ENCODE data around the gene PCDHB7.
"Not testable (repeated sequence)": the region's sequence is repeated elsewhere in the genome, so short reads cannot be mapped to it uniquely, and the experiment has no call there.

Gene PCDHB7

DNA sequence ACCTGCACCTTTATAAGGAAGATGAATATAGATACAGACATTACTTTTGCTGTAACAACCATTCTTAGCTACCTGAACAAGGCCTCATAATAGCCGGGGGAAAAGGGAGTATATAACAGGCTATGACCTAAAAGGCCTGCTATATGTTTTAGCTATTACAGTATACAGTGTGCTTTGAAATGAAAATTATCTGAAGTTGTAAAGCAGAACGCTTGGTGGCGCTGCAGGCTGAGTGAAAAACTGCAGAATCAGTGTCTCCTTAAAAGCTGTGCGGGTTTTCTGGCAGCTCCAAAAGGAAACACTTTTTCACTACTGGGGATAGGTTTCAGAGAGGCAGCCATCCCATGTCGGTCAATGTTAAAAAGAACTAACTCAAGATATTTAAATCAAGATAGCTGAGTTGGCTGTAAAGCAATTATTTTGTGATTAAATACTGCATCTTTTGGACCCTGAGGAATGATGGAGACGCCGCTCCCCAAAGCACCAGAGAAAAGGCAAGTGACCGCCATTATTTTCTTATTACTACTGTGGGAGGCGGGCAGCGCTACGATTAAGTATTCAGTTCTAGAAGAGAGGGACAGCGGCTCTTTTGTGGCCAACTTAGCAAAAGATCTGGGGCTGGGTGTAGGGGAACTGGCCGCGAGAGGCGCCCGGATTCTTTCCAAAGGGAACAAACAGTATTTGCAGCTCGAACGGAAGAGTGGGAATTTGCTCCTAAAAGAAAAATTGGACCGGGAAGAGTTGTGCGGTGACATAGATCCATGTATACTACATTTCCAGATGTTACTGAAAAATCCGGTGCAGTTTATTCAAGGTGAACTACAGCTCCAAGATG is 16.7 kb upstream of the PCDHB7 start:
- no peak overlapping the region for H3K9ac ChIP-seq (ENCODE audit: low read length)
- no peaks in the 10 kb centered on the region for H3K27me3 ChIP-seq (ENCODE audit: control insufficient read depth, insufficient read depth, low read length)
- no peak overlapping the region for H3K4me3 ChIP-seq (ENCODE audit: low read length)
- no peaks in the 10 kb centered on the region for H3K4me1 ChIP-seq (ENCODE audit: control insufficient read depth, low read depth, low read length)
- H3K36me3 ChIP-seq (ENCODE audit: control insufficient read depth, low read depth, low read length): no peaks in the 10 kb centered on the region
- no peaks in the 10 kb centered on the region for H3K9me3 ChIP-seq (ENCODE audit: control insufficient read depth, low read depth, low read length)
- H3K27ac ChIP-seq (ENCODE audit: low read length): no peak overlapping the region

DNA sequence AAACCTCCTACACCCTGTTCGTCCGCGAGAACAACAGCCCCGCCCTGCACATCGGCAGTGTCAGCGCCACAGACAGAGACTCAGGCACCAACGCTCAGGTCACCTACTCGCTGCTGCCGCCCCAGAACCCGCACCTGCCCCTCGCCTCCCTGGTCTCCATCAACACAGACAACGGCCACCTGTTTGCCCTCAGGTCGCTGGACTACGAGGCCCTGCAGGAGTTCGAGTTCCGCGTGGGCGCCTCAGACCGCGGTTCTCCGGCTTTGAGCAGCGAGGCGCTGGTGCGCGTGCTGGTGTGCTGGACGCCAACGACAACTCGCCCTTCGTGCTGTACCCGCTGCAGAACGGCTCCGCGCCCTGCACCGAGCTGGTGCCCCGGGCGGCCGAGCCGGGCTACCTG is 15.1 kb upstream of the PCDHB7 start:
- not testable (repeated sequence) for H3K9me3 ChIP-seq (ENCODE audit: control insufficient read depth, low read depth, low read length); H3K4me1 ChIP-seq (ENCODE audit: control insufficient read depth, low read depth, low read length); H3K27ac ChIP-seq (ENCODE audit: low read length); H3K36me3 ChIP-seq (ENCODE audit: control insufficient read depth, low read depth, low read length); H3K4me3 ChIP-seq (ENCODE audit: low read length); H3K9ac ChIP-seq (ENCODE audit: low read length); H3K27me3 ChIP-seq (ENCODE audit: control insufficient read depth, insufficient read depth, low read length)

DNA sequence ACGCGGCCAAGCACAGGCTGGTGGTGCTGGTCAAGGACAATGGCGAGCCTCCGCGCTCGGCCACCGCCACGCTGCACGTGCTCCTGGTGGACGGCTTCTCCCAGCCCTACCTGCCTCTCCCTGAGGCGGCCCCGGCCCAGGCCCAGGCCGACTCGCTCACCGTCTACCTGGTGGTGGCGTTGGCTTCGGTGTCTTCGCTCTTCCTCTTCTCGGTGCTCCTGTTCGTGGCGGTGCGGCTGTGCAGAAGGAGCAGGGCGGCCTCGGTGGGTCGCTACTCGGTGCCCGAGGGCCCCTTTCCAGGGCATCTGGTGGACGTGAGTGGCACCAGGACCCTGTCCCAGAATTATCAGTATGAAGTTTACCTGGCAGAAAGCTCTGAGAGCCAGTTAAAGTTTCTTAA is 14.5 kb upstream of the PCDHB7 start:
- H3K36me3 ChIP-seq (ENCODE audit: control insufficient read depth, low read depth, low read length); H3K27ac ChIP-seq (ENCODE audit: low read length); H3K4me1 ChIP-seq (ENCODE audit: control insufficient read depth, low read depth, low read length); H3K9ac ChIP-seq (ENCODE audit: low read length); H3K4me3 ChIP-seq (ENCODE audit: low read length); H3K27me3 ChIP-seq (ENCODE audit: control insufficient read depth, insufficient read depth, low read length); H3K9me3 ChIP-seq (ENCODE audit: control insufficient read depth, low read depth, low read length): not testable (repeated sequence)

DNA sequence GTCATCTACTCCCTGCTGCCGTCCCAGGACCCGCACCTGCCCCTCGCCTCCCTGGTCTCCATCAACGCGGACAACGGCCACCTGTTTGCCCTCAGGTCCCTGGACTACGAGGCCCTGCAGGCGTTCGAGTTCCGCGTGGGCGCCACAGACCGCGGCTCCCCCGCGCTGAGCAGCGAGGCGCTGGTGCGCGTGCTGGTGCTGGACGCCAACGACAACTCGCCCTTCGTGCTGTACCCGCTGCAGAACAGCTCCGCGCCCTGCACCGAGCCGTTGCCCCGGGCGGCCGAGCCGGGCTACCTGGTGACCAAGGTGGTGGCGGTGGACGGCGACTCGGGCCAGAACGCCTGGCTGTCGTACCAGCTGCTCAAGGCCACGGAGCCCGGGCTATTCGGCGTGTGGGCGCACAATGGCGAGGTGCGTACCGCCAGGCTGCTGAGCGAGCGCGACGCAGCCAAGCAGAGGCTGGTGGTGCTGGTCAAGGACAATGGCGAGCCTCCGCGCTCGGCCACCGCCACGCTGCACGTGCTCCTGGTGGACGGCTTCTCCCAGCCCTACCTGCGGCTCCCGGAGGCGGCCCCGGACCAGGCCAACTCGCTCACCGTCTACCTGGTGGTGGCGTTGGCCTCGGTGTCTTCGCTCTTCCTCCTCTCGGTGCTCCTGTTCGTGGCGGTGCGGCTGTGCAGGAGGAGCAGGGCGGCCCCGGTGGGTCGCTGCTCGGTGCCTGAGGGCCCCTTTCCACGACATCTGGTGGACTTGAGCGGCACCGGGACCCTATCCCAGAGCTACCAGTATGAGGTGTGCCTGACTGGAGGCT is 2.1 kb downstream of the PCDHB7 start:
- H3K4me1 ChIP-seq (ENCODE audit: control insufficient read depth, low read depth, low read length); H3K27me3 ChIP-seq (ENCODE audit: control insufficient read depth, insufficient read depth, low read length); H3K36me3 ChIP-seq (ENCODE audit: control insufficient read depth, low read depth, low read length); H3K27ac ChIP-seq (ENCODE audit: low read length); H3K9ac ChIP-seq (ENCODE audit: low read length); H3K4me3 ChIP-seq (ENCODE audit: low read length): not testable (repeated sequence)
- H3K9me3 ChIP-seq (ENCODE audit: control insufficient read depth, low read depth, low read length): peaks cover 15% of the 10 kb centered on the region

DNA sequence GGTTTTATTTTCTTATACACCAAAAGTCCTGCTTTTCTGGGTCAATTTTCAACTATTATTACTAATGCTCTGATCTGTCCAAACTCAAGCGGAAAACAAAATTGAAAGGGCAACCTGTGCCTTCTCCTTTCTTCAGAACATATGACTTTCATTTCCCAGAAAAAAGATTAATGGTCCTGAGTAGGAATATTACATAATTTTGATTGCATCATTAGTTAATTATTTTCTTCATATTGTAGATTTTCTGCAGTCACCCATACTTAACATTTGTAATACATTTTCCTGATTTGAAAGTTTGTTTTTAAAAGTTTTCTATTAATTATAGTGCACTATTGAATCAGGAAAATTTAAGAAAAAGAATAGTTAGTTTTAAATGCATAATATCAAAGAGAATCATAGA is 3.5 kb downstream of the PCDHB7 start:
- no peak overlapping the region for H3K9ac ChIP-seq (ENCODE audit: low read length)
- no peaks in the 10 kb centered on the region for H3K4me1 ChIP-seq (ENCODE audit: control insufficient read depth, low read depth, low read length)
- H3K27ac ChIP-seq (ENCODE audit: low read length): no peak overlapping the region
- no peaks in the 10 kb centered on the region for H3K36me3 ChIP-seq (ENCODE audit: control insufficient read depth, low read depth, low read length)
- no peaks in the 10 kb centered on the region for H3K27me3 ChIP-seq (ENCODE audit: control insufficient read depth, insufficient read depth, low read length)
- H3K9me3 ChIP-seq (ENCODE audit: control insufficient read depth, low read depth, low read length): peaks cover 15% of the 10 kb centered on the region
- H3K4me3 ChIP-seq (ENCODE audit: low read length): no peak overlapping the region

DNA sequence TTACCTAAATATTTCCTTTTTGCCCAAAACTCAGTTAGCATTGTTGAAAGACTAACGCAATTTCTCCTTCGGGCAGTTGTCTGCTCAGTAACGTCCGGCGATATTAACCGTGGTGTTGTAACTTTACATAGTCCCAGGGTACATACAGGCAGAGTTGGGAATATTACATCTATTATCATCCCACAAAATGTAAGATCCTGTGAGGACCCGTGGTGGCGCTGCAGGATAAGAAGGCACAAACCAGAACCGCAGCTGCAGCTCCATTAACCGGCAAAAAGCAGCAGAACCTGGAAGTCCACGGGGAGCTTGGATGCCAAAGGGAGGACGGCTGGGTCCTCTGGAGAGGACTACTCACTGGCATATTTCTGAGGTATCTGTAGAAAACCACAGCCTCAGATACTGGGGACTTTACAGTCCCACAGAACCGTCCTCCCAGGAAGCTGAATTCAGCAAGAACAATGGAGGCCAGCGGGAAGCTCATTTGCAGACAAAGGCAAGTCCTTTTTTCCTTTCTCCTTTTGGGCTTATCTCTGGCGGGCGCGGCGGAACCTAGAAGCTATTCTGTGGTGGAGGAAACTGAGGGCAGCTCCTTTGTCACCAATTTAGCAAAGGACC is 5.2 kb downstream of the PCDHB7 start, which contains the start of gene PCDHB8:
TSS of gene PCDHB8 (plus strand) at position 214 of the 615 bp plus-strand sequence. CDS start at position 459, 245 bp downstream.
- not testable (repeated sequence) for H3K27me3 ChIP-seq (ENCODE audit: control insufficient read depth, insufficient read depth, low read length); H3K4me3 ChIP-seq (ENCODE audit: low read length); H3K36me3 ChIP-seq (ENCODE audit: control insufficient read depth, low read depth, low read length); H3K9ac ChIP-seq (ENCODE audit: low read length); H3K27ac ChIP-seq (ENCODE audit: low read length); H3K4me1 ChIP-seq (ENCODE audit: control insufficient read depth, low read depth, low read length)
- H3K9me3 ChIP-seq (ENCODE audit: control insufficient read depth, low read depth, low read length): peaks cover 15% of the 10 kb centered on the region

DNA sequence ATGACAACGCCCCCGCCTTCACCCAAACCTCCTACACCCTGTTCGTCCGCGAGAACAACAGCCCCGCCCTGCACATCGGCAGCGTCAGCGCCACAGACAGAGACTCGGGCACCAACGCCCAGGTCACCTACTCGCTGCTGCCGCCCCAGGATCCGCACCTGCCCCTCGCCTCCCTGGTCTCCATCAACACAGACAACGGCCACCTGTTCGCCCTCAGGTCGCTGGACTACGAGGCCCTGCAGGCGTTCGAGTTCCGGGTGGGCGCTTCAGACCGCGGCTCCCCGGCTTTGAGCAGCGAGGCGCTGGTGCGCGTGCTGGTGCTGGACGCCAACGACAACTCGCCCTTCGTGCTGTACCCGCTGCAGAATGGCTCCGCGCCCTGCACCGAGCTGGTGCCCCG is 6.9 kb downstream of the PCDHB7 start:
- not testable (repeated sequence) for H3K9ac ChIP-seq (ENCODE audit: low read length); H3K36me3 ChIP-seq (ENCODE audit: control insufficient read depth, low read depth, low read length); H3K4me3 ChIP-seq (ENCODE audit: low read length); H3K27me3 ChIP-seq (ENCODE audit: control insufficient read depth, insufficient read depth, low read length); H3K27ac ChIP-seq (ENCODE audit: low read length); H3K4me1 ChIP-seq (ENCODE audit: control insufficient read depth, low read depth, low read length)
- peaks cover 15% of the 10 kb centered on the region for H3K9me3 ChIP-seq (ENCODE audit: control insufficient read depth, low read depth, low read length)

DNA sequence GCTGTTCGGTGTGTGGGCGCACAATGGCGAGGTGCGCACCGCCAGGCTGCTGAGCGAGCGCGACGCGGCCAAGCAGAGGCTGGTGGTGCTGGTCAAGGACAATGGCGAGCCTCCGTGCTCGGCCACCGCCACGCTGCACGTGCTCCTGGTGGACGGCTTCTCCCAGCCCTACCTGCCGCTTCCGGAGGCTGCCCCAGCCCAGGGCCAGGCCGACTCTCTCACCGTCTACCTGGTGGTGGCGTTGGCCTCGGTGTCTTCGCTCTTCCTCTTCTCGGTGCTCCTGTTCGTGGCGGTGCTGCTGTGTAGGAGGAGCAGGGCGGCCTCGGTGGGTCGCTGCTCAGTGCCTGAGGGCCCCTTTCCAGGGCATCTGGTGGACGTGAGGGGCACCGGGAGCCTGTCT is 7.4 kb downstream of the PCDHB7 start:
- not testable (repeated sequence) for H3K4me1 ChIP-seq (ENCODE audit: control insufficient read depth, low read depth, low read length); H3K4me3 ChIP-seq (ENCODE audit: low read length); H3K9ac ChIP-seq (ENCODE audit: low read length); H3K27ac ChIP-seq (ENCODE audit: low read length); H3K36me3 ChIP-seq (ENCODE audit: control insufficient read depth, low read depth, low read length); H3K27me3 ChIP-seq (ENCODE audit: control insufficient read depth, insufficient read depth, low read length)
- H3K9me3 ChIP-seq (ENCODE audit: control insufficient read depth, low read depth, low read length): peaks cover 15% of the 10 kb centered on the region

DNA sequence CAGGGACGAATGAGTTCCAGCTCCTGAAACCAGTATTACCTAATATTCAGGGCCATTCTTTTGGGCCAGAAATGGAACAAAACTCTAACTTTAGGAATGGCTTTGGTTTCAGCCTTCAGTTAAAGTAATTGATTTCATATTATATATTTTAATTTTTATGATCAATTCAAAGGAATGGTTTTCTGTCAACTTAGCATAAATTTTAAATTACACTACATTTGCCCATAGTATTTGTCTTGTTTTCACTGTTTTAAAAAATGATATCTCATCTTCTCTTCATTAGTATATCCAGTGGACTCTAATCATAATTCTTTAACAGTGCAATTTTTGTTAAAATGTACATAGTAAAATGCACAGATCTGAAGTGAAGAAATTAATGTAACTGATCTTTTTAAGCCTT is 7.9 kb downstream of the PCDHB7 start:
- peaks cover 15% of the 10 kb centered on the region for H3K9me3 ChIP-seq (ENCODE audit: control insufficient read depth, low read depth, low read length)
- no peak overlapping the region for H3K27ac ChIP-seq (ENCODE audit: low read length)
- no peak overlapping the region for H3K9ac ChIP-seq (ENCODE audit: low read length)
- H3K36me3 ChIP-seq (ENCODE audit: control insufficient read depth, low read depth, low read length): no peaks in the 10 kb centered on the region
- H3K27me3 ChIP-seq (ENCODE audit: control insufficient read depth, insufficient read depth, low read length): no peaks in the 10 kb centered on the region
- no peaks in the 10 kb centered on the region for H3K4me1 ChIP-seq (ENCODE audit: control insufficient read depth, low read depth, low read length)
- H3K4me3 ChIP-seq (ENCODE audit: low read length): no peak overlapping the region

DNA sequence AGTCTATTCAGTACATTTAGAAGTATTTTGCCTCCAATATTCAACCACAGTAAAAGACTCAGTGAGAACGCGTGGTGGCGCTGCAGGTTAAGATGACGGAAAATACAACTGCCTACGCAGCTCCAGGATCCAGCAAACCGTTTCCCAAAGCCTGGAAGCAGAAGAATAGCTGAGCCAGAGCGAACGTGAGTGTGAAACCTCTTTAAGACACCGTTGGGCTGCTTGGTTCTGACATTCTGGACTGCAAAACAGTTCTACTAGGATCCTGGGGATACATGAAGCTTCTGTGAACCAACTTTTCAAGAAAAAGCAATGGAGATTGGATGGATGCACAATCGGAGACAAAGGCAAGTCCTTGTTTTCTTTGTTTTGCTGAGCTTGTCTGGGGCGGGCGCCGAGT is 9.8 kb downstream of the PCDHB7 start, which contains the start of gene PCDHB16:
TSS of gene PCDHB16 (plus strand) at position 140 of the 400 bp plus-strand sequence. CDS start at position 313, 173 bp downstream.
- no peaks in the 10 kb centered on the region for H3K4me1 ChIP-seq (ENCODE audit: control insufficient read depth, low read depth, low read length)
- H3K9ac ChIP-seq (ENCODE audit: low read length): peak within 1 kb of the TSS; percentile 35
- H3K4me3 ChIP-seq (ENCODE audit: low read length): peak within 1 kb of the TSS; percentile 49
- H3K27me3 ChIP-seq (ENCODE audit: control insufficient read depth, insufficient read depth, low read length): no peaks in the 10 kb centered on the region
- H3K27ac ChIP-seq (ENCODE audit: low read length): no peak within 1 kb of the TSS
- peaks cover 5% of the 10 kb centered on the region for H3K9me3 ChIP-seq (ENCODE audit: control insufficient read depth, low read depth, low read length)
- no peaks in the 10 kb centered on the region for H3K36me3 ChIP-seq (ENCODE audit: control insufficient read depth, low read depth, low read length)

DNA sequence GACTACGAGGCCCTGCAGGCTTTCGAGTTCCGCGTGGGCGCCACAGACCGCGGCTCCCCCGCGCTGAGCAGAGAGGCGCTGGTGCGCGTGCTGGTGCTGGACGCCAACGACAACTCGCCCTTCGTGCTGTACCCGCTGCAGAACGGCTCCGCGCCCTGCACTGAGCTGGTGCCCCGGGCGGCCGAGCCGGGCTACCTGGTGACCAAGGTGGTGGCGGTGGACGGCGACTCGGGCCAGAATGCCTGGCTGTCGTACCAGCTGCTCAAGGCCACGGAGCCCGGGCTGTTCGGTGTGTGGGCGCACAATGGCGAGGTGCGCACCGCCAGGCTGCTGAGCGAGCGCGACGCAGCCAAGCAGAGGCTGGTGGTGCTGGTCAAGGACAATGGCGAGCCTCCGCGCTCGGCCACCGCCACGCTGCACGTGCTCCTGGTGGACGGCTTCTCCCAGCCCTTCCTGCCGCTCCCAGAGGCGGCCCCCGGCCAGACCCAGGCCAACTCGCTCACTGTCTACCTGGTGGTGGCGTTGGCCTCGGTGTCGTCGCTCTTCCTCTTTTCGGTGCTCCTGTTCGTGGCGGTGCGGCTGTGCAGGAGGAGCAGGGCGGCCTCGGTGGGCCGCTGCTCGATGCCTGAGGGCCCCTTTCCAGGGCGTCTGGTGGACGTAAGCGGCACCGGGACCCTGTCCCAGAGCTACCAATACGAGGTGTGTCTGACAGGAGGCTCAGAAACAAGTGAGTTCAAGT is 11.8 kb downstream of the PCDHB7 start:
- H3K36me3 ChIP-seq (ENCODE audit: control insufficient read depth, low read depth, low read length); H3K4me1 ChIP-seq (ENCODE audit: control insufficient read depth, low read depth, low read length); H3K9me3 ChIP-seq (ENCODE audit: control insufficient read depth, low read depth, low read length); H3K9ac ChIP-seq (ENCODE audit: low read length); H3K4me3 ChIP-seq (ENCODE audit: low read length); H3K27ac ChIP-seq (ENCODE audit: low read length); H3K27me3 ChIP-seq (ENCODE audit: control insufficient read depth, insufficient read depth, low read length): not testable (repeated sequence)

Data from iPS-18a (cell line).